ENCODE results near the gene ULBP1.

DNA sequence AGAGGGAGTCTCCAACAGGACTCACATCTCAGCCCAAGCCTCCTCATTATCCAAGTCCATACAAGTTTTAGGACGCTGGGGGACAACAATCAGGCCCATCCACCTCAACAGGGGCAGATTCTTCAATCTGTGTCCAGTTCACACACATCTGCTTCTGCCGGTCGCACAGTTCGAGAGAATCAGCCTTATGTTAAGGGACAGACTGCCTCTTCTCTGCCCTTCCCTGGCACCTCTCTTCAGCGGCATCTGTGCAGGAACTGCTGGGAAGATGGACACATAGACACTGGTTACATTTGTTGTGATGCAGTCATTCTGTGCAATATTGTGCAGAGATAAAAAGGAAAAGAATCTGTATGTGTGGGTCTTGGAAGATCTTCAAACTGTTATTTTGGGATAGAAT is 21.0 kb downstream of the ULBP1 start:
- TF ChIP-seq POLR2A (IDR thresholded peaks at IDR 0.05), result no peak
- no peak for TF ChIP-seq CTCF (IDR thresholded peaks at IDR 0.05)
